Amygdala (tissue), 56 donors: ENCODE data around the gene RAB34.
A peak's percentile ranks its signal among the peaks of the same experiment; 100 is the strongest.
"Not testable (repeated sequence)": the region's sequence is repeated elsewhere in the genome, so short reads cannot be mapped to it uniquely, and the experiment has no call there.

Experiments
- DNase-seq, 56 donors: peaks; one replicate each; lab custom pipeline; 2025; lab: John Stamatoyannopoulos, UW

Gene RAB34

DNA sequence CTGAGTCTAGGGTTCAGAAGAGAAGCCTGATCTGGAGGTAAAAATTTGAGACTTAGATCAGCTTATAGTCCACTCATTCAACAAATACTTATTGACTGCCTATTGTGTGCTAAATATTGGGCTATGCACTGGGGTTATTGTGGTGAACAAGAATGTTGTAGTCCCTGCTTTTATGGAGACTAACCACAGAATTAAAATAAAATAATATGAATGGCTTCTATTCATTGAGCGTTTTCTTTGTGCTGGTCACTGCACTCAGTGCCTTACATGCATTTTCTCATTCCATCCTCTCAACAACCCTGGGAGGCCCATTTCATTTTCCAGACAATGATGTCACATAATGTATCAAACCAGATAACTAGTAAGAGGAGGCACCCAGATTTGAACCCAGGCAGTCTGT is 15.7 kb upstream of the RAB34 start:
- DNase-seq = no peak

DNA sequence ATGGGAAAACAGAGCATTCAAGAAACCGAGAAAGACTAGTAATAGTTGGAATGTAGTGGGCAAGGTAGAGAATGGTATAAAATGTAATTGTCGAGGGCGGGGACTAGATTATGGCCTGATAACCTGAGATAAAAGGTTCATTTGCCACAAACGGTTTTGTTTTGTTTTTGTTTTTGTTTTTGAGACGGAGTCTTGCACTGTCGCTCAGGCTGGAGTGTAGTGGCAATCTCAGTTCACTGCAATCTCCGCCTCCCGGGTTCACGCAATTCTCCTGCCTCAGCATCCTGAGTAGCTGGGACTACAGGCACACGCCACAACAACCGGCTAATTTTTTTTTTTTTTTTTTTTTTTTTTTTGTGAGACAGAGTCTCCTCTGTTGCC is 12.3 kb upstream of the RAB34 start:
- no peak for DNase-seq

DNA sequence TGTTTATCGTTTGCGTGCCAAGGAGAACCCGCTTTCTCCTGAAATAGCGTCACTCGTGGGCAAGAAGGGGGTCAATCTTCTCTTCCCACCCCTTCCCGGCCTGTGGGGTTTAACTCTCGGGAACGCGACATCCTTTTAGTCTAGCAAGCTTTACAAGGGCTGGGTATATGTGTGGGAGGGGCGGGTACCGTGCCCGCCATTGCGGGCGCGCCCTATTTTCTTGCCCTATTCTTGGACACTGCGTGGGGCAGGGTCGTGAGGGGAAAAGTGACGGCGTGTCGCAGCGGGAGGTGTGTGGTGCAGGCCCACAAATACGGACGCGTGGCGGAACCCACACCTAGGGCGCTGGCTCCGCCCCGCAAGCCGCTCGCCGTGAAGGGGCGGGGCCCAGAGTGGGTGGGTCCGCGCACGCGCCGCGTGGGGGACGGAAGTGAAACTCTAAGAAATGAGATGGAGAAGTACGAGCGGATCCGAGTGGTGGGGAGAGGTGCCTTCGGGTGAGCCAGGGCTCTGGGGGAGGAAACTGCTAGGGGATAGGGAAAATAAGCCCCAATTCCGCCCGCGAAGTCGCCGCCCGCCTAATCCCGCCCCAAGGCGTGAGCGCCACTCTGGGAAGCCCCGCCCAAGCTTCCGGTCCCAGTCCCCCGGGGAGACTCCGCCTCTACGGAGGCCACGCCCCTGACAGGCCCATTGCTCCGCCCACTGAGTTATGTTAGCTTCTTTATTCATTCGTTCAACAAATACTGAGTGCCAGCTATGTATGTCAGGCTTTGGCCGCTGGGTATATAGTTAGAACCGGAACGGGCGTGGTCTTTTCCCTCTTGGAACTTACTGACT is 10.9 kb upstream of the RAB34 start, which contains the start of gene NEK8:
TSS of gene NEK8 (plus strand) at position 425 of the 837 bp plus-strand sequence. CDS start at position 451, 26 bp downstream.
- peak; percentile 56 to 98 (median 88) for DNase-seq

DNA sequence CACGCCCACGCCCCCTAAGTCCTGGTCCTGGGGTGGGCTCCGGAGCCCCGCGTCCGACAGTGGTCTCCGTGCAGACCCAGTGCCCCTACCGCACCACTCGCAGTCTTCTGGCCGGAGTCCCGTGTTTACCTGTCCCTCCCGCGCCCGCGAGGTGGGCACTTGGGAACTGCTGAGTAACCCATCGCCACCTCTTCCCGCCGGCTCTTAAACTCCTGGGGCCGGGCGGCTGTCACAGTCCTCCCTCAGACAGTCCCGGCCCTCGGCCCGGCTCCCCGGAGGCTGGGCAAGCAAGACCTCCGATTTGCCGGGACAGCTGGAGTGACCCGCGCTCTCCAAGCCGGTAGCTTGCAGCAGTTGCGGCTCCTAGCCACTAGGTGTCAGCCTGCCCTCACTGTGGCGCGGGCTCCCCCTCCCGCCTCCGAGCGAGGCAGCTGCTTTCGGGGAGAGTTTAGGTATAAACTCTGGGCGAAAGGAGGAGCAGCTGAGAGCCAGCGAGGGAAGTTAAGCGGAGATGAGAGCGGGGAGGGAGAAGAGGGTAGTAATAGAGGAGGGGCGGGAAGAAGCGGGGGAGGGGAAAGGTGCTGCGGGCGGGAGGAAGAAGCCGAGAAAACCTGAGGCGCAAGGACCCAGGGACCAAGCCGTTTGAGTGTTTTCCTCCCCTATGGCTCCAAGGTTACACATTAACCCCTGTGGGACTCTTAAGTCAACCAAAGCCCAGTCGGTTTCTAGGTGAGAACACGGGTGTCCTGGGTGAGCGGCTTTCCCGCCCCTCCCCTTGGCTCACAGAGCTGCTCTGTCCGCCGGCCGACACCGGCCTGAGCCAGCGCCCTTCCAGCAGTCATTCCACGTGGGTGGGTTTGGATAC is 9.2 kb upstream of the RAB34 start:
- DNase-seq = peak; percentile 34 to 93 (median 84)

DNA sequence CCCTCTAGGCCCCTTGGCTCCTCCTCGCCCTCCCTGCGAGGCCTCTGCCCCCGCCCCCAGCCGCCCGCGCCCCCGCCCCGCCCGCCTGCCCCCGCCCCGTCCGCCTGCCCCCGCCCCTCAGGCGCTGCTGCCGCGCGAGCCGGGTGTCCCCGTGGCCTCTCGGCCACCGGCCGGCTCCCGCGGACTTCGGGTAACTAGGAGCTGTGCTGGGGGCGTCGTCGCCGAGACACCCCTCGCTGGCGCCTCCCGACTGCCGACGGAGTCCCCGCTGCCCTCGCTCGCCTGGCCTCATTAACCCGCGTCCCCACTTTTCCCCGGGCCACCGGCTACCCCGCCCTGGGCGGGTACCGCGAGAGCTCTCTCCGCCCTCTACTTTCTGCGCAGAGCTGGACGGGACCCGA is 8.6 kb upstream of the RAB34 start, which contains the start of gene TLCD1:
TSS of gene TLCD1 (minus strand) at position 8 of the 401 bp plus-strand sequence. CDS start 136 bp downstream, outside the sequence.
- DNase-seq = peak in 39 of 56 donors; percentile 32 to 81 (median 68)

DNA sequence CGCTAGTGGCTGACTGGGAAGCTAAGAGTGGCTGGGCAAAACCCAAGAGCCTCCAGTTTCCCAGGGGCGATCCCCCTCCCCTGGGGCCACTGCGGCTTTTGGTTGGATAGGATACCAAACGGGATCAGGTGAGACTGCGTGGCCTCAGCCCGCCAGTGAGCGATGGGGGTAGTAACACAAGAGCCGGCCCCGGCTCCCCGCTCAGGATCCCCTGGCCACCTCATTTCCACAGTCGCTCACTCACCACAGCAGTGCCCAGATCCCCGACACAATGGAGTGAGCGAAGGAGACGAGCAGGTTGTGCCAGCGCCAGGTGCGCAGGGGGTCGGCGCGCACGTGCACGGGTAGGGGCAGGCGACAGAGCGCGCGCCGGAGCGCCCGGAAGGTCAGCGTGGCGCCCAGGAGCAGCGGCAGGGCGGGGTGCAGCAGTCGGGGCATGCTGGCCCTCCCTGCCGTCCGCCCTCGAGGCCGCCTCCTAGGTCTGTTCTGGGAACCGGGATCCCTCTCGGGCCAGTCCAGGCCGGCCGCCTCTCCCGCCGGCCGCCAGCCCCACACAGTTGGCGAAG is 8.1 kb upstream of the RAB34 start:
- peak in 5 of 56 donors; percentile 26 to 58 (median 43) for DNase-seq

DNA sequence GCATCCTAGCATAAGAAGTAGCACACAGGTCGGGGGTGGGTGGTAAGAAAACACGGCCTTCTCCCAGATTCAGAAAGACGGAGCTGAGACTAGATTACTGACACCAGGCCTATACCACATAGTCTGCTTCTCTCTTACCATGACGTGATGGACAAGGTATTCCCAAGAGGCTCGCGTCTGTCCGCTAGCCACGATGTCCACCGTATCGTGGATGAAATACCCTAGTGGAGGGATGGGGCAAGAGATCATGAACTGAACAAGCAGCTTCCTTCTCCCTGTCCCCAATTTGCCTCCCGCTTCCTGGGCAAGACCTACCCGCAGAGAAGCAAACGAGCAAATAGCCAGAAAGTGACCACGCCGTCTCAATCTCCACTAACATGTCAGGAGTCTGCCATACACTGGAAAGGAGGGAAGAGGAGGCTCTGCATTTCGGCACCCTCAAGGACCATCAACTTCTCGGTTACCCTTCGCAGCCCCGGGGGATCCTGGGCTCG is 7.5 kb upstream of the RAB34 start:
- DNase-seq = peak in 1 of 56 donors; percentile 41

DNA sequence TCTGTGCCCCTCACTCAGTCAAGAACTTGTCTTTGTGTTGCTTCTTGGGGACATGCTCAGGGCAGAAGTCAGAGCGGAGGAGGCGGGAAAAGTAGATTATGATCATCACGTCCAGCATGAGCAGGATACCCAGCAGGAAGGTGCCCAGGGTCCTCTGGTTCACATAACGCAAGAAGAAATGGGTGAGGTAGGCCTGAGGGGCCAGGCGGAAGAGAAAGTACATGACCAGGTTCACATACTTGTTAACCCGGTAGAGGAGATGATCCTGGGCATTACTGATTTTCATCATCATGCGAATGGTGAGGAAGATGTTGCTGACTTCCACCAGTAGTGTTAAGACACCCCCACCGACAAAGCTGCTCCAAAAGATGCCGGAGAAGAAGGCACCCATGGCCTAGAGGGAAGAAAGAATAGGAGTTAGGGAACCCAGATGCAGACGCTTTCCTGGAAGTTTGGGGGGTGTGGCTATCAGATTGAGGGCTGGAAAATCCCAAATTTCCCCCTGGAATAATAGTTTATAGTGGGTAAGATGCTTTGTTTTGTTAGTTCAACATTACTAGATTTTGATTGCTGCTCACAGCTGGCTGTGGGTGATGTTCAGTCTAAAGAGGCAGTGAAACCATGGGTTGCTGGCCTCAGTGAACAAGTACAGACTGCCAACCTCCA is 7.0 kb upstream of the RAB34 start:
- DNase-seq = no peak

DNA sequence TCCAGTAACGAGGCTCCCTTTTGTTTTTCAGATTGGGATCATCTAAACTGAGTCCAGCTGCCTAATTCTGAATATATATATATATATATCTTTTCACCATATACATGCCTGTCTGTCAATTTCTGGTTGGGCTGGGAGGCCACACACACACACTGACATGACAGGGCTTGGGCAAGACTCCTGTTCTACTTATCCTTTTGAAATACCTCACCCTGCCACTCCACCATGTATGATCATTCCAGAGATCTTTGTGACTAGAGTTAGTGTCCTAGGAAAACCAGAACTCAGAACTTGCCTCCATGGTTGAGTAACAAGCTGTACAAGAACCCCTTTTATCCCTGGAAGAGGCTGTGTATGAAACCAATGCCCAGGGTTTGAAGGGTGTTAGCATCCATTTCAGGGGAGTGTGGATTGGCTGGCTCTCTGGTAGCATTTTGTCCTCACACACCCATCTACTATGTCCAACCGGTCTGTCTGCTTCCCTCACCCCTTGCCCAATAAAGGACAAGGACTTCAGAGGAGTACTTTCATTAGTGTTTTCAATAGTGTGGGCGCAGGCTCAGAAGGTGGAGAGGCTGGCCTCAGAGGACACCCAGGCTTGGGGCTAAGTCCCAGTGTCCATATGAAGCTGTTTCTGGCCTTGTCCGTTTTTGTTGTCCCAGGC is 6.3 kb upstream of the RAB34 start:
- not testable (repeated sequence) for DNase-seq

DNA sequence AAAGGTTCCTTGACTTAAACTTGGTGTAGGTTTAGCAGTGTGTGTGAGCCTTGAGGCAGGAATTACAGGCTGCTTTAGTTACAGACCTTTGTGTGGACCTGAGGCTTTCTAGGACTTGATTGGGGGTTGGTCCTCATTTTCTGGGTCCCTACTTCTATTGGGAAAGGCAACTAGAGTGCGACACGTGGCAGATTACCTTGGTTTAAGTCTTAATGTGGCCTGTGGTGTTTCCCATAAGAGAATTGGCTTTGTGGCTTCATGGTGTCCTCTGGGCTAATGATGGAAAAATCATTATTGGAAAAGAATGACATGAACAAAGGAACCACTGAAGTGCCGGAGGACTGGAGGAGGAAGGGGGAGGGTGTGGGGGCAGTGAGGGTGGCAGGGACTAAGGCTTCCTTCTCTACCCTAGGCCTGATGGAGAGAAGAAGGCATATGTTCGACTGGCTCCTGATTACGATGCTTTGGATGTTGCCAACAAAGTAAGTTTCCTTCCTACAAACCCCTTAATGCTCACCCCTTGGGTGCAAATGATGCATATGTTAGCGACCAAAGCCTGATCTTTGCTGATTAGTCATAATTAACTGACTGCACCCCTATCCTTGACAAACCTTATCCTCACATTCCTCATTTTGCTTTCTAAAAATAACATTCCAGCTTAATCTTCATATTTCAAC is 5.6 kb upstream of the RAB34 start:
- no peak for DNase-seq

DNA sequence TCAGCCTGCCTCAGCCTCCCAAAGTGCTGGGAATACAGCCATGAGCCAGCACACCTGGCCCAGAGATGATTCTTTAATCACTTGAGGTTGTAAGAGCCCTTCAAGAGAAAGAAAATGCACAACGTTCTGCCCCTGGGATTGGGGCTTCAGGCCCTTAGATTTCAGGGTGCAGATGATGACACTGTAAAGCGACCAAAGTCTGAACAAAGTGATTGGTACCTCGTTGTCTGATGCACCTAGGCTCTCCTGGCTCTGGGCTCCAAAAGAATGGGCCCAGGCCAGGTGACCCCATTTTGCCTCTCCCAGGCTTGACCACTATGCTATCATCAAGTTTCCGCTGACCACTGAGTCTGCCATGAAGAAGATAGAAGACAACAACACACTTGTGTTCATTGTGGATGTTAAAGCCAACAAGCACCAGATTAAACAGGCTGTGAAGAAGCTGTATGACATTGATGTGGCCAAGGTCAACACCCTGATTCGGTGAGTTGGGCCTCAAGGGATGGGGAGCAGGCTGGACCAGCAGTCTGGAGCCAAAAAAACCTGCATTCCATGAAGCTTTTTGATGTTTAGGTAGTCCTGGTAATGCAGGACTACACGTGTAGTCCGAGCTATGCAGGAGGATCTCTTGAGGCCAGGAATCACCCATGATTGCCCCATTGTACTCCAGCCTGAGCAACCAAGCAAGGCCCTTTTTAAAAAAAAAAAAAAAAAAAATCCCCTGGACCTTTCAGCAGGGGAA is 4.9 kb upstream of the RAB34 start:
- DNase-seq = no peak

DNA sequence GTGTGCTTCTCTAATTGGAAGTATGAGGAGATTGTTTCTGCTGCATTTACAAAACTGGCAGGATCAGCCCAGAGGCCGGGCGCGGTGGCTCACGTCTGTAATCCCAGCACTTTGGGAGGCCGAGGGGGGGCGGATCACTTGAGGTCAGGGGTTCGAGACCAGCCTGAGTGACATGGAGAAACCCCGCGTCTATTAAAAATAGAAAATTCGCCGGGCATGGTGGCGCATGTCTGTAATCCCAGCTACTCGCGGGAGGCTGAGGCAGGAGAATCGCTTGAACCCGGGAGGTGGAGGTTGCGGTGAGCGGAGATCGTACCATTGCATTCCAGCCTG is 3.3 kb upstream of the RAB34 start:
- DNase-seq = not testable (repeated sequence)

DNA sequence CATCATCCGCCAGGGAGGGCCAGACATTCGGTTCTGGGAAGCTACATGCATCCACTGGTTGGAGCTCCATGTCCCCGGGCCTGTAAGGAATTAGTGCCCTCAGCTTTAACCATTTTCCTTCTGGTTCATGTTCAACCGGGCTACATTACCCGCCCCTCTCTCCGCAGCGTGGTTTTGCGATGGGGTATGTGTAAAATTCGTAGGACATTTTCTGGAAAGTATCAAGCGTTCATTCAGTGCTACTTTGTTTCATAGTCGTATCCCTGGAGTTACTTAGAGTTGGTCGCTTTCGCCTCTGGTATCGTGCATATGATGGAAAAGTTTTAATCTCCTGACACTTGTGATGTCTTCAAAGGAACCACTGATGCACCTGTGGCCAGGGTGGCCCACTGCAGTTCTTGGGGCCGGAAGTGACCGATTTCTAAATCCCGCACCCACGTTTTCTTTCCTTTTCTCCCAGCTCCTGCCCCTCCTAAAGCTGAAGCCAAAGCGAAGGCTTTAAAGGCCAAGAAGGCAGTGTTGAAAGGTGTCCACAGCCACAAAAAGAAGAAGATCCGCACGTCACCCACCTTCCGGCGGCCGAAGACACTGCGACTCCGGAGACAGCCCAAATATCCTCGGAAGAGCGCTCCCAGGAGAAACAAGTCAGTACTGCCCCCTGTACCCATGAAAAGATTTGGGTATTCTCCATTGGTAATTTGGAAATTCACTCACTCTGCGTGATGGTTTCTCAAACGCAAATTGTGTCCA is 2.8 kb upstream of the RAB34 start:
- DNase-seq = no peak

DNA sequence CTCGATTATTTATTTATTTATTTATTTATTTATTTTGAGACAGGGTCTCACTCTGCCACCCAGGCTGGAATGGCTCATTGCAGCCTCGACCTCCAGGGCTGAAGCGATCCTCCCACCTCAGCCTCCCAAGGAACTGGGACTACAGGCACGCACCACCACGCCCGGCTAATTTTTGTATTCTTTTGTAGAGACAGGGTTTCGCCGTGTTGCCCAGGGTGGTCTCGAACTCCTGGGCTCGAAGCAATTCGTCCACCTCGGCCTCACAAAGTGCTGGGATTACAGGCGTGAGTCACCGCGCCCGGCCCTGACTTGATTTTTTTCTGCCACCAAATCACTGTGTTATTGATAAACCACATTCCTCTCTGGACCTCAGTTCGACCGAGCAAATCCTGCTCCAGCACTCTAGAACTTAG is 1.4 kb upstream of the RAB34 start:
- no peak for DNase-seq

DNA sequence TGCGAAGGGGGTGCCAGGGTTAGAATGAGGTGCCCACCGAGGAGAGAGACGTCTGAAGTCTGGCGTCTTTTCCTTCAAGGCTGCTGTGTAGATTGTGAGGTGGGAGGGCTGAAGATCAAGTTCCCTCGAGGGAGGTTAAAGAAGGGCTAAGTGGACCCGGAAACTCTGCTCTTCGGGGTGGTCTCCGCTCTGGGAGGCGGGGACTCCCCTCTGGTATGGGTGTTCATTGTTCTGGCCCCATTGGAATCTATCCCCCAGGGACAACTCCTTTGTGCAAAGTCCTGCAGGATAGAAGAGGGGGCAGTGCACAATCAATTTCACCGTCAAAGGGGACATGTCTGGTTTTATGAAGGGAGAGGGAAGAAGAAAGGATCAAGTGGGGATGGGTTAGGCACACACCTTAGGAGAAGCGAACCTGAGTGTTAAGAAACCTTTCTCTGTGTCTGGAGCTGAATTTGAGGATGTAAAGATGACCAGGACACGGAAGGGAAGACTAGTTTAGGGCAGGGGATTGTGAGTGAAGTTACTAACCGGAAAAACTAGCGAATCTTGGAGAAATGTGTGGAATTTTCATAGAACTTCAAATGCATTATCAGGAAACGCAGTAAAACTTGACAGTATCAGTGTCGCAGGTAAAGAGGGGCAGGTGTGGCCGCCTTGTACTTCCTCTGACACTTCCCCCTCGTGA is 809 bp upstream of the RAB34 start:
- no peak for DNase-seq

DNA sequence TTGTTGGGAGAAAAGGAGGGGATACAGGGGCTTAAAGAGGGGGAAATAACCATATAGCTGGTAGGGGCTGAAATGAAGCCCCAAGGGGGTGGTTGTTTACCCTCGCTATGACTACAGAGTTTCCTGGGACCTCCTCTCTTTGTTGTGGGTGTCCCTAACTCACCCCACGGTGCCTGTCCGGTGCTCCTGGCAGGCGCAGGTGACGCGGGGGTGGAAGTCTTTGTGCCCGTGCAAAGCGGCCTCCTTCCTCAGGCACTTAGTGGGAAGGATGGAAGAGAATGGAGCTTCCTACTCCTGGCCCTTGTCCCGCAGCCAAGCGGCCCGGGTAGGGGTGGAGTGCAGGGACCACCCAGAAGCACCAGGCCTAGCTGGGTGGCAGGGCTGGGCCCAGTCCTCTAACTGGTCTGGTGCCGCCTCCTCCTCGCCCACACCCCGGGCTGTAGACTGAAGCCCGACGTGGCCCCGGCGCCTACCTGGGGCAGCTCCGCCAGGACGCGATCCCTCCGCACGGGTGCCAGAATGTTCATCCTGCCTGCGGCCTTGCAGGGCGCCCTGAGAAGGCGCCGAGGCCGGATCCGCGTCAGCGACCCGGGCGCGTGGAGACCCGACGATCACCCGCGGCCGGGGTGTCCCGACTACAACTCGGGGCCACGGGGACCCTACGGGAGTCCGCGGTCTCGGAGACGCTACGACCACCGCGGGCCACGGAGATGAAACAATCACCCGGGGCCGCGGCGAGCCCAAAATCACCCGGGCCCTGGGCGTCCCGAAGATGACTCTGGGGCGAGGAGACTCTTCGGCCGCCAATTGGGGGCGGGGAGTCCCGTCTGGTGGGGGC is 709 bp downstream of the RAB34 start:
- DNase-seq = peak in 1 of 56 donors; percentile 24
